SIG-M5 treated with dmso at 0.1 percent for 504 hours (cell line): ENCODE measurements around the gene EYS.

Source experiments
- DNase-seq: peaks from one replicate; lab custom pipeline; 2025; ENCODE audit not compliant: unreplicated experiment; lab: John Stamatoyannopoulos, UW

Gene EYS

GRCh38 chr6:63713332-63713731 is 1993.7 kb downstream of the EYS start:
- DNase-seq = no peak

GRCh38 chr6:63709148-63709547 is 1997.9 kb downstream of the EYS start:
- DNase-seq = no peak

- DNase-seq = no peak
Measured at GRCh38 chr6:63708631-63709030, 1998.4 kb downstream of the EYS start.

DNA sequence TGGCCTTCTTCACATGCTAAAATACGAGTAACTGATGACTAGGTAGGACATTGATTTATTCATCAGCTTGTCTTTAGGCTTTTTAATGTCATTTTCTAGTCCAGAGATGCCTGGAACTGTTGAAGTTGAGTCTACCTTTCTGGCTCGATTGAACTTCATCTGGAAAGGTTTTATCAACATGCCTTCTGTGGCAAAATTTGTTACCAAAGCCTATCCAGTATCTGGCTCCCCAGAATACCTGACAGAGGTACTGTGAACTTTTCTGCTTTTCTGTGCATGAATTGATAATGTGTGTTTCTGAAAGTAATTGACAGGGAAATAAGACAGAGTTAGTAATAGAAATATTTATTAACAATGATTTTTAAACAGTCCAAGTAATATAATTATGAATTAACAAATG is 2000.4 kb downstream of the EYS start:
- DNase-seq = no peak

- DNase-seq = no peak
Measured at GRCh38 chr6:63705707-63706106, 2001.3 kb downstream of the EYS start.

DNA sequence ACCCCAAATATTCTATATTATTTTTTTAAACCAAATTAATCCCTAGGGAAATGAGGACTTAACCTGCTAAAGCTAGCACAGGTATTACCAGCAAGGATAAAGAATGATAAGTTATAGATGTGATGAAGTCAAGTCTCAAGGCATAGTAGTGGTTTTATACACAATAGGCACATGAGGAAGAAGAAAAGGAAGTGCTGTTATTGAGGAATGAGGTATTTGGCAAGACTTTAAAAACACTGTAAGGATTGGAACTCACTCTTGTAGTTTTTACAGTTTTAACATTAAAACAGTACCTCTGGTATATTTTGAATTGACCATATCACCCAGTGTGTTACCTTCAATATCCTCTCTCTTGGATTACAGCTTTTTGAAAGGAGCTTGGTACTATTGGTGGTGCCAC is 2016.8 kb downstream of the EYS start:
- DNase-seq = peak; percentile 11

DNA sequence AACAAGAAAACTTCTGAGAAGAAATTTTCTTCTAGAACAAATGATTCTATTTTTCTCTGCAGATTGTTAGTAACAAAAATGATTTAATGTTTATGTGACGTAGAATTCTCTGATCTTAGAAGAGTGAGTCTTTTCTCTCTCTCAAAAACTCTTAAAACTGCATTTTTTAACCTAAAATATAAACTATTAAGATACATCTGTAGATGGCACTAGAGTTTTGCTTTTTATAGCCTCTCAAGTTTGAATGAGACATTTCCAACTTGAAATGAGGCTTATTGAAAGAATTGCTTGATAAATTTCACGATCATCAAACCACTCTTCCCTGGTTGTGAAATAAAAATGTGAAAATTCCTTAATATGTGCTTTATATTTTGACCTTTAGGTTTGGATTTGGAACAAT is 2017.6 kb downstream of the EYS start:
- no peak for DNase-seq

DNA sequence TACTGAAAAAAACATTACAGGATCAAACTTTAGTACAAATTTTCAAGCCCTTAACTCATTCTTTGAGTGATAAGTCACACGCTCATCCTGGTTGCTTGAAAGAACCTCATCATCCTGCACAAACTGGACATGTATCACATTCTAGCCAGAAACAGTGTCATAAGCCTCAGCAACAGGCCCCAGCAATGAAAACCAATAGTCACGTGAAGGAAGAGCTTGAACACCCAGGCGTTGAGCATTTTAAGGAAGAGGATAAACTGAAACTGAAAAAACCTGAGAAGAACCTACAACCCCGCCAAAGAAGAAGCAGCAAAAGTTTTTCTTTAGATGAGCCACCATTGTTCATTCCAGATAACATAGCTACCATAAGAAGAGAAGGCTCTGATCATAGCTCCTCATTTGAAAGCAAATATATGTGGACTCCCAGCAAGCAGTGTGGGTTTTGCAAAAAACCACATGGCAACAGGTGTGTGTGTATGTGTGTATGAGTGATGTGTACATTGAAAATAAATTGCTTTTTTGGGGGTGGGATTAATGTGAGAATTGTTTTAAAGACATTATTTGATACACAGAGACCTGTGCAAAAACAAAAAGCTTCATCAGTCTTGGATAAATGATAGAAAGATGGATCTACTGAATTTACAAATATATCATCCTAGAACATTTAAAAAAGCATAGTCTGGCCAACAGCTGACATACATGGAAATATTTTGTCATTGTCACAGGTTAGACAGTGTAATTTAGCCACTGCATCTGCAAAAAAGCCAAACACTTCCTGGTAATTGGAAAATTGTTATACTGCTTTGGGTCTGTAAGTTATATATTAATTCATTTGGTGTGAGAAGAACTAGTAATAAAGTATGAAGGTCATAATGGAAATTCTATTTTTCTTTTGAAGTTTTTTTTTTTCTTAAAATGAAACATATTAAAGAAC is 2021.3 kb downstream of the EYS start:
- peak; percentile 11 for DNase-seq

- peak; percentile 17 for DNase-seq
Measured at GRCh38 chr6:63683071-63683603, 2023.9 kb downstream of the EYS start.

- no peak for DNase-seq
Measured at GRCh38 chr6:63677282-63677681, 2029.7 kb downstream of the EYS start.

DNA sequence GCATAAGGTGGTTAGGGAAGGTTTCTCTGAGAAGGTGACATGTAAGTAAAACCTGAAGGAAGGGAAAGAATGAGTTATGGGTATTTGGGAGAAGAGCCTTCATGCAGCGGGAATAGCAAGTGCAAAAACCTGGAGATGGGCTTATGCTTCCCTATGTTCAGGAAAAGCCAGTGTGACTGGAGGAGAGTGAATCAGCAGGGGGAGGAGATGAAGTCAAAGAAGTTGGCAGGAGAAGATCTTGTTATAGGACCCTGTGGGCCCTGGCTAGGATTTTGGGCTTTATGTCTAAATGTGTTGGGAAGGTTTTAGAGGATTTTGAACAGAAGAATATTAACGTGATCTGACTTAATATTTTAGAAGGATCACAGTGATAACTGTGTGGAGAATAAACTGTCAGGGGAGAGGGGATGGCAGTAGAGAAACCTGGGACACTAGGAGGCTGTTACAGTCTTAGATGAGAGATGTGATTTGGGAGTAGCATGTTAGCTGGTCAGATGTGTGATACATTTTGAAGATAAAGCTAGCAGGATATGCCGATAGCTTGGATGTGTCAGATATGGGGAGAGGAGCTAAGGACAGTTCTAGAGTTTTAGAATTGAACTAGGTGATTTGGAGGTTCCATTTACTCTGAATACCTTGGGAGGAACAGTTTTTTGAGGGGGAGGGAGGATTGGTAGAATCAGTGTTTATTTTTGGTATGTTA is 2030.5 kb downstream of the EYS start:
- no peak for DNase-seq

GRCh38 chr6:63675138-63675537 is 2031.9 kb downstream of the EYS start:
- no peak for DNase-seq

GRCh38 chr6:63674635-63675034 is 2032.4 kb downstream of the EYS start:
- no peak for DNase-seq

- no peak for DNase-seq
Measured at GRCh38 chr6:63673692-63674091, 2033.3 kb downstream of the EYS start.

GRCh38 chr6:63672582-63673129 is 2034.4 kb downstream of the EYS start:
- DNase-seq = no peak

DNA sequence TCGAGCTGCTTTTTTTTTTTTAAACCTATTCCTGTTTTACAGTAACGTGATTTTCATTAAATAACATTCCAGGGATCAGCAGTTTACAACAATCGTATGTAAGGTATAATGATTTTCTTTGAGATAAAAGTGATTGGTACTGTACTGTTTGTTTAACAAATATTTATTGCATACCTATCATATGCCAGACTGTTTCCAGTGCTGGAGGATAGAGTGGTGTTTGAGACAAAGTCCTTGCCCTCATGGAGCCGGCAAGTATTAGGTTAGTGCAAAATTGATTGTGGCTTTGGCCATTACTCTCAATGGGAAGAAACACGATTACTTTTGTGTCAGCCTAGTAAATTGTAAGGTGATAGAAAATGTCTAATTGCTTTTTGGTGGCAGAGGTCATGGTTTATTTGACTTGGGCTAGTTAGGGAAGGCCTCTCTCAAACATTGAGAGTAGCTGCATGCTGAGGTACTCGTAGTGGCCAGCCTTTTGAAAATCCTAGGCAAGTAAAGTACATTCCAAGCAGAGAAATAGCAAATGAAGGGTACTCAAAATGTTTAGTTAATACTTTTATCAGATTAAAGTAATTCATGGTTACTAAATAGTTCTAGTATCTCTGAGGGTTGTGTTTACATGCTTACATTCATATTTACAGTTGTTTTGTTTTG is 2035.8 kb downstream of the EYS start:
- DNase-seq = no peak
